K562 (cell line): Measurements from ENCODE around the gene ZNF121. TPM values are rescaled to one million over a fixed set of nuclear protein-coding genes. Genes with fewer than 3 reads are reported as not detected.

Experiments
- EP400 ChIP-seq: fragments of 450-650 bp; IDR thresholded peaks from 2 replicates; pipeline ENCODE4 v1.6.1; 2017; ENCODE audit warnings: antibody characterized with exemption, mild to moderate bottlenecking, moderate library complexity
- ETV5 ChIP-seq: sonication (generic); formaldehyde crosslinking; IDR thresholded peaks from 2 replicates; pipeline ENCODE4 v1.4.0; 2020; ENCODE audit warnings: low read depth, mild to moderate bottlenecking, missing genetic modification reagents
- FOS ChIP-seq: IDR thresholded peaks from 3 replicates; pipeline ENCODE4 v1.6.1; 2011; ENCODE audit not compliant: insufficient read length; ENCODE audit errors: extremely low read depth
- PYGO2 ChIP-seq: fragments of 450-650 bp; IDR thresholded peaks from 2 replicates; pipeline ENCODE4 v1.6.1; 2016; ENCODE audit warnings: mild to moderate bottlenecking, missing genetic modification characterization, moderate library complexity, missing compliant biosample characterization
- RBM34 ChIP-seq: fragments of 200-400 bp; formaldehyde crosslinking; IDR thresholded peaks from 2 replicates; pipeline ENCODE4 v1.6.1; 2018; ENCODE audit warnings: low read length, borderline replicate concordance; ENCODE audit not compliant: insufficient read depth
- SAFB ChIP-seq: fragments of 200-400 bp; formaldehyde crosslinking; IDR thresholded peaks from 2 replicates; pipeline ENCODE4 v1.6.1; 2017; ENCODE audit warnings: low read depth, low read length, borderline replicate concordance
- SP1 ChIP-seq: sonication (generic); formaldehyde crosslinking; IDR thresholded peaks from 2 replicates; pipeline ENCODE4 v1.8.1; 2022; ENCODE audit warnings: mild to moderate bottlenecking, missing genetic modification reagents
- TCF7L2 ChIP-seq: fragments of 150-350 bp; IDR thresholded peaks from 2 replicates; pipeline ENCODE4 v1.6.1; 2016; ENCODE audit warnings: low read depth, mild to moderate bottlenecking, low read length, moderate library complexity
- ZFP36 ChIP-seq: fragments of 150-350 bp; IDR thresholded peaks from 2 replicates; pipeline ENCODE4 v1.6.1; 2018; ENCODE audit warnings: low read length, low read depth; ENCODE audit not compliant: partially characterized antibody
- ZNF143 ChIP-seq: sonication (generic); formaldehyde crosslinking; IDR thresholded peaks from 2 replicates; pipeline ENCODE4 v1.9.0; 2022; ENCODE audit warnings: mild to moderate bottlenecking, missing genetic modification reagents
- ZNF175 ChIP-seq: fragments of 200-800 bp; sonication (Bioruptor generic); IDR thresholded peaks from 2 replicates; pipeline ENCODE4 v1.6.1; 2016; ENCODE audit warnings: low read depth, mild to moderate bottlenecking, missing genetic modification characterization, missing compliant biosample characterization
- ZNF586 ChIP-seq: fragments of 450-650 bp; formaldehyde crosslinking; conservative IDR thresholded peaks from 2 replicates; pipeline ENCODE4 v1.4.0; 2020; ENCODE audit warnings: mild to moderate bottlenecking, moderate library complexity
- polyA plus RNA-seq, 8 experiments: library from polyadenylated mRNA; depleted of rRNA in 4 of 8; stranded (reverse) in 5 of 8; unstranded in 3 of 8; fragments of >200 nt; fragmentation: Nextera tagmentation in 2 of 8; fragmentation: Illumina TruSeq in 1 of 8; extraction: Ambion mirVana in 2 of 8; extraction: Trizol in 1 of 8; gene quantifications; 2 replicates each; pipeline versions ENCODE4 v1.2.1 to v1.2.3, GENCODE V29; 2011 to 2014; ENCODE audit warnings: inconsistent platforms in 1 of 8, missing spikeins in 1 of 8
- total RNA-seq, 7 experiments: library from RNA; depleted of rRNA in 6 of 7; stranded (reverse); fragments of >200 nt in 6 of 7; fragmentation: Illumina TruSeq in 2 of 7; extraction: Trizol in 2 of 7; gene quantifications; 2 replicates each; pipeline versions ENCODE4 v1.2.1 to v1.2.3, GENCODE V29; 2011 to 2021; ENCODE audit warnings: low replicate concordance in 1 of 7
- TF ChIP-seq, protein P1 (sequence below), 3 experiments: fragments of 200-800 bp in 1 of 3; fragments of 250-450 bp in 1 of 3; fragments of 450-650 bp in 1 of 3; sonication (Bioruptor Pico) in 1 of 3; sonication (Bioruptor generic) in 1 of 3; formaldehyde crosslinking in 1 of 3; IDR thresholded peaks; 2 replicates each; pipeline versions ENCODE4 v1.6.1 to v1.8.0; 2016 to 2022; ENCODE audit warnings: mild to moderate bottlenecking in 2 of 3, missing genetic modification characterization in 2 of 3, missing compliant biosample characterization in 1 of 3, moderate library complexity in 1 of 3
- TF ChIP-seq, protein P2 (sequence below): fragments of 450-650 bp; IDR thresholded peaks from 2 replicates; pipeline ENCODE4 v1.7.0; 2016; ENCODE audit warnings: borderline replicate concordance
- TF ChIP-seq, protein P3 (sequence below): fragments of 450-650 bp; IDR thresholded peaks from 2 replicates; pipeline ENCODE4 v1.6.1; 2016
- TF ChIP-seq, protein P4 (sequence below): sonication (generic); formaldehyde crosslinking; IDR thresholded peaks from 2 replicates; pipeline ENCODE4 v1.8.1; 2023; ENCODE audit warnings: mild to moderate bottlenecking, missing genetic modification reagents
- TF ChIP-seq, protein P5 (sequence below): fragments of 450-650 bp; formaldehyde crosslinking; IDR thresholded peaks from 2 replicates; pipeline ENCODE4 v1.4.0; 2022; ENCODE audit warnings: missing genetic modification characterization

The ZNF121 gene
- total and polyA plus RNA-seq, 9 of the 15 experiments (the other 6 are each of a cell fraction or from before 2014, with no cell fraction given) = 14.6 to 115 (median 33.4) TPM

DNA sequence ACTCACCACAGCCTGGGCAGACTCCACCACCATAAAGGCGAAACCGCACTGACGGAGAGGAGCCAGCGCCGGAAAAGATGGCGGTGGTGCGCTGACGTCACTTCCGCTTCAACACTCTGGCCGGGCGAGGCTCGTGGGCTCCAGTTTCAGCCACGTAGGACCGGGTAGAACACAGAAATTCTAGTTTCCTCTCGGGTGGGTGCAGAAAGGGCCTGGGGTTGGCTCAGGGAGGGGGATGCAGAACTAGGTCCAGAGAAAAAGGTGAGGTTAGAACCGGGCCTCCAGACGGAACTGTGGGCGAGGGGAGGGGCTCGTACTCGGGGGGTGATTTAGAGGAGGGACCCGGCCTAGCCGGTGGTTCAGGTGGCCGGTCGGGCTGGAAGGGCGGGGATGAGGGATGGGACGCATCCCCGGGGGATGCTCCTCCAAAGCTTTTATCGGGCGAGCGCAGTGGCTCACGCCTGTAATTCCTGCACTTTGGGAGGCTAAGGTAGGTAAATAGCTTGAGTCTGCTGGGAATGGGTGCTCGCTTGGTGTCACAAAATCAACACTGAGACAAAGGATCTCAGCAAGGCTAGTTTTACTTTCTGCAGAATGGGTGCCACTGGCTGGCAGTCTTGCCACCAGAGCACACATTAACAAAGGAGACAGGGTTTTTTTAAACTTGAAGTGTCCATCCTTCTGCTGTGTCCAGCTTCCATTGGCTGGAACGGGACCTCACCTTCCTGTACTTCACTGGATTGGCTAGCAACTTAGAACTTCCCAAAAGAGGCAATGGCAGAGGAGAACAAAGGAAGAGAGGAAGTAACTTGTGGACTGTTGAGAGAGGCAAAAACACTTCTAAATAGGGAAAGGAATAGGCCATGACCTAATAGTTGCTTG, 37.1 kb upstream of the ZNF121 start, which contains the start of gene ZNF561 (continued):
- TF ChIP-seq ZNF143 (CRISPR knock-in tag) (0 out of 2 replicates have a peak, but pooled peaks have one; percentile 45), SAFB (no peak), ZNF175 (CRISPR knock-in tag) (peak; percentile 73; the same call in 1 of the 2 replicates), PYGO2 (tag) (no peak), ZFP36 (no peak), TCF7L2 (no peak), RBM34 (no peak), ETV5 (CRISPR knock-in tag) (peak; percentile 66; the same call in 1 of the 2 replicates), EP400 (peak; percentile 99), FOS (no peak), SP1 (CRISPR knock-in tag) (peak; percentile 89), ZNF586 (CRISPR knock-in tag) (no peak)
- TF ChIP-seq, protein P1, sequence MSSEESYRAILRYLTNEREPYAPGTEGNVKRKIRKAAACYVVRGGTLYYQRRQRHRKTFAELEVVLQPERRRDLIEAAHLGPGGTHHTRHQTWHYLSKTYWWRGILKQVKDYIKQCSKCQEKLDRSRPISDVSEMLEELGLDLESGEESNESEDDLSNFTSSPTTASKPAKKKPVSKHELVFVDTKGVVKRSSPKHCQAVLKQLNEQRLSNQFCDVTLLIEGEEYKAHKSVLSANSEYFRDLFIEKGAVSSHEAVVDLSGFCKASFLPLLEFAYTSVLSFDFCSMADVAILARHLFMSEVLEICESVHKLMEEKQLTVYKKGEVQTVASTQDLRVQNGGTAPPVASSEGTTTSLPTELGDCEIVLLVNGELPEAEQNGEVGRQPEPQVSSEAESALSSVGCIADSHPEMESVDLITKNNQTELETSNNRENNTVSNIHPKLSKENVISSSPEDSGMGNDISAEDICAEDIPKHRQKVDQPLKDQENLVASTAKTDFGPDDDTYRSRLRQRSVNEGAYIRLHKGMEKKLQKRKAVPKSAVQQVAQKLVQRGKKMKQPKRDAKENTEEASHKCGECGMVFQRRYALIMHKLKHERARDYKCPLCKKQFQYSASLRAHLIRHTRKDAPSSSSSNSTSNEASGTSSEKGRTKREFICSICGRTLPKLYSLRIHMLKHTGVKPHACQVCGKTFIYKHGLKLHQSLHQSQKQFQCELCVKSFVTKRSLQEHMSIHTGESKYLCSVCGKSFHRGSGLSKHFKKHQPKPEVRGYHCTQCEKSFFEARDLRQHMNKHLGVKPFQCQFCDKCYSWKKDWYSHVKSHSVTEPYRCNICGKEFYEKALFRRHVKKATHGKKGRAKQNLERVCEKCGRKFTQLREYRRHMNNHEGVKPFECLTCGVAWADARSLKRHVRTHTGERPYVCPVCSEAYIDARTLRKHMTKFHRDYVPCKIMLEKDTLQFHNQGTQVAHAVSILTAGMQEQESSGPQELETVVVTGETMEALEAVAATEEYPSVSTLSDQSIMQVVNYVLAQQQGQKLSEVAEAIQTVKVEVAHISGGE (CRISPR knock-in tag; IDR thresholded peaks at IDR 0.05) = peak; percentile 95 to 99 (median 95); a peak in 5 of 6 replicates
- TF ChIP-seq, protein P2, sequence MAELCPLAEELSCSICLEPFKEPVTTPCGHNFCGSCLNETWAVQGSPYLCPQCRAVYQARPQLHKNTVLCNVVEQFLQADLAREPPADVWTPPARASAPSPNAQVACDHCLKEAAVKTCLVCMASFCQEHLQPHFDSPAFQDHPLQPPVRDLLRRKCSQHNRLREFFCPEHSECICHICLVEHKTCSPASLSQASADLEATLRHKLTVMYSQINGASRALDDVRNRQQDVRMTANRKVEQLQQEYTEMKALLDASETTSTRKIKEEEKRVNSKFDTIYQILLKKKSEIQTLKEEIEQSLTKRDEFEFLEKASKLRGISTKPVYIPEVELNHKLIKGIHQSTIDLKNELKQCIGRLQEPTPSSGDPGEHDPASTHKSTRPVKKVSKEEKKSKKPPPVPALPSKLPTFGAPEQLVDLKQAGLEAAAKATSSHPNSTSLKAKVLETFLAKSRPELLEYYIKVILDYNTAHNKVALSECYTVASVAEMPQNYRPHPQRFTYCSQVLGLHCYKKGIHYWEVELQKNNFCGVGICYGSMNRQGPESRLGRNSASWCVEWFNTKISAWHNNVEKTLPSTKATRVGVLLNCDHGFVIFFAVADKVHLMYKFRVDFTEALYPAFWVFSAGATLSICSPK = no peak
- TF ChIP-seq, protein P3, sequence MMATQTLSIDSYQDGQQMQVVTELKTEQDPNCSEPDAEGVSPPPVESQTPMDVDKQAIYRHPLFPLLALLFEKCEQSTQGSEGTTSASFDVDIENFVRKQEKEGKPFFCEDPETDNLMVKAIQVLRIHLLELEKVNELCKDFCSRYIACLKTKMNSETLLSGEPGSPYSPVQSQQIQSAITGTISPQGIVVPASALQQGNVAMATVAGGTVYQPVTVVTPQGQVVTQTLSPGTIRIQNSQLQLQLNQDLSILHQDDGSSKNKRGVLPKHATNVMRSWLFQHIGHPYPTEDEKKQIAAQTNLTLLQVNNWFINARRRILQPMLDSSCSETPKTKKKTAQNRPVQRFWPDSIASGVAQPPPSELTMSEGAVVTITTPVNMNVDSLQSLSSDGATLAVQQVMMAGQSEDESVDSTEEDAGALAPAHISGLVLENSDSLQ = peak; percentile 59
- TF ChIP-seq, protein P4, sequence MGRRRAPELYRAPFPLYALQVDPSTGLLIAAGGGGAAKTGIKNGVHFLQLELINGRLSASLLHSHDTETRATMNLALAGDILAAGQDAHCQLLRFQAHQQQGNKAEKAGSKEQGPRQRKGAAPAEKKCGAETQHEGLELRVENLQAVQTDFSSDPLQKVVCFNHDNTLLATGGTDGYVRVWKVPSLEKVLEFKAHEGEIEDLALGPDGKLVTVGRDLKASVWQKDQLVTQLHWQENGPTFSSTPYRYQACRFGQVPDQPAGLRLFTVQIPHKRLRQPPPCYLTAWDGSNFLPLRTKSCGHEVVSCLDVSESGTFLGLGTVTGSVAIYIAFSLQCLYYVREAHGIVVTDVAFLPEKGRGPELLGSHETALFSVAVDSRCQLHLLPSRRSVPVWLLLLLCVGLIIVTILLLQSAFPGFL (CRISPR knock-in tag) = no peak
- TF ChIP-seq, protein P5, sequence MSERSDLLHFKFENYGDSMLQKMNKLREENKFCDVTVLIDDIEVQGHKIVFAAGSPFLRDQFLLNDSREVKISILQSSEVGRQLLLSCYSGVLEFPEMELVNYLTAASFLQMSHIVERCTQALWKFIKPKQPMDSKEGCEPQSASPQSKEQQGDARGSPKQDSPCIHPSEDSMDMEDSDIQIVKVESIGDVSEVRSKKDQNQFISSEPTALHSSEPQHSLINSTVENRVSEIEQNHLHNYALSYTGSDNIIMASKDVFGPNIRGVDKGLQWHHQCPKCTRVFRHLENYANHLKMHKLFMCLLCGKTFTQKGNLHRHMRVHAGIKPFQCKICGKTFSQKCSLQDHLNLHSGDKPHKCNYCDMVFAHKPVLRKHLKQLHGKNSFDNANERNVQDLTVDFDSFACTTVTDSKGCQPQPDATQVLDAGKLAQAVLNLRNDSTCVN = no peak
